Fibroblast of villous mesenchyme (primary cell): Measurements from ENCODE around the gene SIRPA. TPM values are rescaled to one million over a fixed set of nuclear protein-coding genes. Genes with fewer than 3 reads are reported as not detected.
"Not testable (repeated sequence)": the region's sequence is repeated elsewhere in the genome, so short reads cannot be mapped to it uniquely, and the experiment has no call there.

ENCODE experiments used
- DNase-seq: peaks from one replicate; pipeline ENCODE4 v3.0.0-alpha.2; 2010; ENCODE audit warnings: low read depth
- H3K4me3 ChIP-seq: 2 replicates; pipeline ENCODE4 v1.5.1; 2011; ENCODE audit warnings: low read depth, mild to moderate bottlenecking, low read length
- CTCF ChIP-seq: IDR thresholded peaks from 2 replicates; pipeline ENCODE4 v1.5.1; 2012; ENCODE audit warnings: low read depth, mild to moderate bottlenecking, low read length; ENCODE audit not compliant: insufficient read depth
- total RNA-seq: library from RNA; depleted of rRNA; stranded (reverse); fragments of >200 nt; gene quantifications from 2 replicates; pipeline ENCODE4 v1.2.3, GENCODE V29; 2012

The SIRPA gene
- total RNA-seq, 1 donor: 3.9 TPM

GRCh38 chr20:1918491-1919165, 23.4 kb downstream of the SIRPA start:
- DNase-seq: no peak

GRCh38 chr20:1920252-1920651, 25.0 kb downstream of the SIRPA start:
- DNase-seq: no peak
- TF ChIP-seq CTCF: no peak

More at GRCh38 chr20:1918491-1919165, 23.4 kb downstream of the SIRPA start:
- no peak for TF ChIP-seq CTCF
- no peak overlapping the region for H3K4me3 ChIP-seq

GRCh38 chr20:1920826-1921225, 25.6 kb downstream of the SIRPA start:
- H3K4me3 ChIP-seq: no peak overlapping the region
- DNase-seq: no peak
- TF ChIP-seq CTCF: no peak

More at GRCh38 chr20:1920252-1920651, 25.0 kb downstream of the SIRPA start:
- no peak overlapping the region for H3K4me3 ChIP-seq

- not testable (repeated sequence) for DNase-seq
Observed at GRCh38 chr20:1921985-1922384, 26.8 kb downstream of the SIRPA start.

GRCh38 chr20:1922786-1923185, 27.6 kb downstream of the SIRPA start:
- no peak overlapping the region for H3K4me3 ChIP-seq
- no peak for DNase-seq

More at GRCh38 chr20:1921985-1922384, 26.8 kb downstream of the SIRPA start:
- H3K4me3 ChIP-seq: not testable (repeated sequence)

GRCh38 chr20:1924910-1925861, 30.0 kb downstream of the SIRPA start:
- no peak for DNase-seq
- TF ChIP-seq CTCF: no peak
- H3K4me3 ChIP-seq: no peak overlapping the region

More at GRCh38 chr20:1922786-1923185, 27.6 kb downstream of the SIRPA start:
- TF ChIP-seq CTCF: no peak

- no peak for DNase-seq
- no peak for TF ChIP-seq CTCF
- no peak overlapping the region for H3K4me3 ChIP-seq
Observed at GRCh38 chr20:1926237-1926636, 31.0 kb downstream of the SIRPA start.
